ENCODE data around the gene TEX101. TPM values are rescaled to one million over a fixed set of nuclear protein-coding genes. Genes with fewer than 3 reads are reported as not detected.

TEX101 gene
- total and polyA plus RNA-seq, 2 experiments from 2014 or later = not detected

DNA sequence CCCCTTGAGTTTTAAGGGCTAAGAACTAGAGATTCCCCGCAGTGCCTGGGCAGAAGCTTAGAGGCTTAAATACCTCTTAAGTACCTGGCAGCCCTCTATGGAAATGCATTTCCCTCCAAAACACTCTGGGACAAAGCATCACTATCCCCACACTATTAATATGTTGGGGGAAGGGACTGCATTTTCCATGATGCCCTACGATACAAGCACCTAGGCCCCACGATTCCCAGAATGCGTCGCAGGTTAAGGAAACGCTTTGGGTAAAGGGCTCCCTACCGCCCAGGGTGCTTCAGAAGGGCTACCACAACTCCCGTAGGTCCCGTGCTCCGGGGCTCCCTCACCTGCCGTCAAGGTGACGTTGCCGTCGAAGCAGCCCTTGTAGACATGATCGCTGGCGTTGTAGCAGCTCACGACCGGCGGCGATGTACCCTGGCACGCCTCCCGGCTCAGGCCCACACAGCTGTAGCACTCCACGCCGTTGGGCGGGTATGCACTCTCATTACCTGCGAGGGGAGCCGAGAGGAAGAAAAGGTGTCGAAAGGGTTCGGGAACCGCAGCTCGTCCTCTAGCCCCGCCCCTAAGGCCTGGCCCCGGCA, 48.2 kb downstream of the TEX101 start:
- Histone ChIP-seq H3K4me1 (ENCODE audit: low read depth) (no peaks in the 10 kb centered on the region), H3K27me3 (peaks cover 12% of the 10 kb centered on the region), H3K4me3 (peak overlapping the region; percentile 56), H3K36me3 (no peaks in the 10 kb centered on the region), H3K27ac (no peak overlapping the region), H3K9me3 (ENCODE audit: low read depth) (no peaks in the 10 kb centered on the region)
- TF ChIP-seq, protein P1, sequence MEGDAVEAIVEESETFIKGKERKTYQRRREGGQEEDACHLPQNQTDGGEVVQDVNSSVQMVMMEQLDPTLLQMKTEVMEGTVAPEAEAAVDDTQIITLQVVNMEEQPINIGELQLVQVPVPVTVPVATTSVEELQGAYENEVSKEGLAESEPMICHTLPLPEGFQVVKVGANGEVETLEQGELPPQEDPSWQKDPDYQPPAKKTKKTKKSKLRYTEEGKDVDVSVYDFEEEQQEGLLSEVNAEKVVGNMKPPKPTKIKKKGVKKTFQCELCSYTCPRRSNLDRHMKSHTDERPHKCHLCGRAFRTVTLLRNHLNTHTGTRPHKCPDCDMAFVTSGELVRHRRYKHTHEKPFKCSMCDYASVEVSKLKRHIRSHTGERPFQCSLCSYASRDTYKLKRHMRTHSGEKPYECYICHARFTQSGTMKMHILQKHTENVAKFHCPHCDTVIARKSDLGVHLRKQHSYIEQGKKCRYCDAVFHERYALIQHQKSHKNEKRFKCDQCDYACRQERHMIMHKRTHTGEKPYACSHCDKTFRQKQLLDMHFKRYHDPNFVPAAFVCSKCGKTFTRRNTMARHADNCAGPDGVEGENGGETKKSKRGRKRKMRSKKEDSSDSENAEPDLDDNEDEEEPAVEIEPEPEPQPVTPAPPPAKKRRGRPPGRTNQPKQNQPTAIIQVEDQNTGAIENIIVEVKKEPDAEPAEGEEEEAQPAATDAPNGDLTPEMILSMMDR (IDR thresholded peaks at IDR 0.05; ENCODE audit: low read depth, low read length) = no peak
- no peak for DNase-seq (ENCODE audit: low read depth in 1 of 2, low spot score in 1 of 2)

DNA sequence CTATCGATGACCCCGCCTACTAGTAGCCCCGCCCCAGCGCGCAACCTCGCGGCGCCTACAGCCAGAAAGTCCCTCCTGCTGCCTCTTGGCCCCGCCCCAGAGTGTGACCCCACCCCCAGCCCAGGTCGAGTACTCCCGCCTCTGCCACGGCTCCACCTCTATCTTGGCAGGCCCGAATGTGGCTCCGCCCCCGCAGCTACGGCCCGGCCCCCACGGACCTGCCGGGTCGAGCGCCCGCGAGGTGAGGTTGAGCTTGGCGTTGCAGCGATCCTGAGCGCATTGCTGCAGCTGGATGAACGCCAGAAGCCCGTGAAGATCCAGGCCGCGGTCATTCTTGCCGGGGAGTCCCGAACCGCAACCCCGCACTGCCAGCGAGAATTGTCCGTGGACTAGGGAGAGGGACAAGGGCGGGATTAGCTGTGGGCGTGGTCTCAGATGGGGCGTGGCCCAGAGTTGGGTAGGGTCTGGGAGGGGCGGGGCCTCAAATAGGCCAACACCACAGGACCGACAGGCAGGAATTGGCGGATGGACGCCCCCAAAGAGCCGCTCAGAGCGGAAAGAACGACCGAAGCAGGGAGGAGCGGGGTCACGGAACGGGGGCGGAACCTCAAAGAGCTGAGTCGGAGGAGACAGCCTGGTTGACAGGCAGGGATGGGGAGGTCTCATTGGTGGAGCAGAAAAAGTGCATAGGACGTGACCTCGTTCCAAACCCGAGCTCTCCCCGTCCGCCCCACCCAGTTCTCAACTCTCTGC, 48.9 kb downstream of the TEX101 start:
- Histone ChIP-seq H3K4me1 (ENCODE audit: low read depth) (no peaks in the 10 kb centered on the region), H3K9me3 (ENCODE audit: low read depth) (no peaks in the 10 kb centered on the region), H3K4me3 (peak overlapping the region; percentile 56), H3K27me3 (peaks cover 12% of the 10 kb centered on the region), H3K36me3 (no peaks in the 10 kb centered on the region), H3K27ac (peak overlapping the region; percentile 41)
- TF ChIP-seq, protein P1 (IDR thresholded peaks at IDR 0.05; ENCODE audit: low read depth, low read length) = no peak
- peak; percentile 96 for DNase-seq (ENCODE audit: low read depth in 1 of 2, low spot score in 1 of 2)

DNA sequence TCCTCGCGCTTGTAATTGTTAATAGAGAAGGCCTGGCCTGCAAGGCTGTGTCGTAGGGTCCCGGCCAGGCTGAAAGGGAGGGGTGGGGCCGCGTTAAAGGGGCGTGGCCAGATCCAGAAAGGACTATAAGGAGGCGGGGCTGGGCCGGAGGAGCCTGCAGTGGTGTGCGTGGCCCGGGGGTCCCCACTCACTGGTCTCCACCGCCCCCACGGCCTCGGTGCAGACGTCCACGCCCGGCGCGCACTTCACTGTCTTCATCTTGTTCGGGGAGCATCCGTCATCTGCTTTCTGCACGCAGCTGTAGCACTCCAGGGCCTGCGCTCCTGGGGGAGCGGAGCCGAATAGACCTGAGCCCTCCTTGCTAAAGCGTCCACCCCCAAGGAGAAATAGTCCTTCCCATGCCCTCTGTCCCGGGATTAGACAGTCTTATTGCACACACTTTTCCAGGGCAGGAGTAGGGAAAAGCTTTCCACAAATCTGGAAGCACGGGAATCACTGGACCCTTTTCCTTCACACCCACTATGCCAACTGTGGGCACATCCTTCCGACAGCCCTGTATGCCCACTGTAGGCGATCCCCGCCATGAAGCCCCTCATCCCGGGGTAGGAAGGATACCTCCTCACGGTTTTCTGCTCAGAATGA, 49.6 kb downstream of the TEX101 start:
- no peaks in the 10 kb centered on the region for H3K36me3 ChIP-seq
- peak overlapping the region; percentile 56 for H3K4me3 ChIP-seq
- no peaks in the 10 kb centered on the region for H3K4me1 ChIP-seq (ENCODE audit: low read depth)
- peak overlapping the region; percentile 41 for H3K27ac ChIP-seq
- H3K9me3 ChIP-seq (ENCODE audit: low read depth) = no peaks in the 10 kb centered on the region
- DNase-seq (ENCODE audit: low read depth in 1 of 2, low spot score in 1 of 2) = peak in 1 of 2 donors; percentile 84
- H3K27me3 ChIP-seq = peaks cover 12% of the 10 kb centered on the region
- TF ChIP-seq, protein P1 (IDR thresholded peaks at IDR 0.05; ENCODE audit: low read depth, low read length) = no peak

DNA sequence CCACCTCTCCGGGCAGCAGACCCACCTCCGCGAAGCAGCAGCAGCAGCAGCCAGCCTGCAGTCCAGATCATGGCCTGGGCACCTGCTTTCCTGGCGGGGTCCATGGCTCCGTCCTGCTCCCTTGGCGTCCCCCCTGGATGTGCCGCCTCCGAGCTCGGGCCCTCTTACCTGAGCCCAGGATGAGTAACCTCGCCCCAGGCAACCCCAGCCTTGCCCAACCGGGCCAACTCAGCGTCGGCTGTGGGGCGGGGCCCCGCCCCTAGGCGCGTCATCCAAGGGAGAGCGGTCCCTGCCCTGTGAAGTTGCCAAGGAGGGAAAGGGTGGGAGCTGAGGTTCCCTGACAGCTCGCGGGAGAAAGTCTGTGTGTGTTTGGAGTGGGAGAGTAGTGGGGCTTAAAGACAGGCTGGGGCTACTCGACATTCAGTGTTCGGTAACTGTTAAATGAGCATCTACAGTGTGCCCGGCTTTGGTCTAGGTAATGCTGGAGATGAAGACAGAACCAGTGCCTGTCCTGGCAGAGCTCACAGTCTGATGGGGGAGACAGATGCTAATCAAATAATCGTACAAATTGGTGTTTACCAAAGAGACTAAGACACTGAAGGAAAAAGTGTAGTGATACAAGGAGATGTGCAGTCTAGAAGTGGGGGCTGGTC, 50.9 kb downstream of the TEX101 start, which contains the start of gene LYPD3:
Gene LYPD3, minus strand, starts transcription at position 141 of the 653 bp plus-strand sequence. Its CDS starts 37 bp downstream, at position 104.
- H3K27me3 ChIP-seq = peaks cover 12% of the 10 kb centered on the region
- no peaks in the 10 kb centered on the region for H3K9me3 ChIP-seq (ENCODE audit: low read depth)
- peak within 1 kb of the TSS; percentile 56 for H3K4me3 ChIP-seq
- no peak within 1 kb of the TSS for H3K27ac ChIP-seq
- DNase-seq (ENCODE audit: low read depth in 1 of 2, low spot score in 1 of 2) = peak in 1 of 2 donors; percentile 43
- H3K36me3 ChIP-seq = no peaks in the 10 kb centered on the region
- TF ChIP-seq, protein P1 (IDR thresholded peaks at IDR 0.05; ENCODE audit: low read depth, low read length) = no peak
- H3K4me1 ChIP-seq (ENCODE audit: low read depth) = no peaks in the 10 kb centered on the region

DNA sequence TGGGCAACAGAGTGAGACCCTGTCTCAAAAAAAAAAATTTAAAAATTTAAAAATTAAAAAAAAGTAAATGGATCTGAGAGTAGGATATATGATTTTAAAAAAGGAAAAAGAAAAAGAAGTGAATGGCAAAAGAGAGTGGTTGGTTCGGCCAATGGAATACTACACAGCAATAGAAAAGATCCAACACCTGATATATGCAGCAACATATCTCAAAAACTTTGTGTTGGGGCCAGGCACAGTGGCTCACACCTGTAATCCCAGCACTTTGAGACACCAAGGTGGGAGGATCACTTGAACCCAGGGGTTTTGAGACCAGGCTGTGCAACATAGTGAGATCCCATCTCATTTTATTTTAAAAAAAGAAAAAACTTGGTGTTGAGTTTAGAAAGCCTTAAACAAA, 52.1 kb downstream of the TEX101 start:
- Histone ChIP-seq H3K4me3 (no peak overlapping the region), H3K27ac (no peak overlapping the region), H3K36me3 (no peaks in the 10 kb centered on the region), H3K4me1 (ENCODE audit: low read depth) (no peaks in the 10 kb centered on the region), H3K27me3 (peaks cover 12% of the 10 kb centered on the region), H3K9me3 (ENCODE audit: low read depth) (no peaks in the 10 kb centered on the region)
- no peak for DNase-seq (ENCODE audit: low read depth in 1 of 2, low spot score in 1 of 2)
- TF ChIP-seq, protein P1 (IDR thresholded peaks at IDR 0.05; ENCODE audit: low read depth, low read length) = no peak
